Neural progenitor cell (in vitro differentiated cells): ENCODE results near the gene TRIM46. TPM values are rescaled to one million over a fixed set of nuclear protein-coding genes. Genes with fewer than 3 reads are reported as not detected.

Experiments
- DNase-seq: peaks from one replicate; pipeline ENCODE4 v3.0.0-alpha.2; 2016; ENCODE audit warnings: low spot score
- H2AFZ ChIP-seq: fragments of 200-600 bp; sonication (generic); replicated peaks from 2 replicates; pipeline ENCODE4 v1.6.1; 2016; ENCODE audit warnings: antibody characterized with exemption
- H3F3A ChIP-seq: fragments of 200-600 bp; sonication (generic); 2 replicates; pipeline ENCODE4 v1.6.1; 2016; ENCODE audit warnings: antibody characterized with exemption, low read depth
- H3K27ac ChIP-seq: fragments of 200-600 bp; sonication (generic); 2 replicates; pipeline ENCODE4 v1.5.1; 2016; ENCODE audit warnings: mild to moderate bottlenecking
- H3K27me3 ChIP-seq: fragments of 200-600 bp; sonication (generic); 2 replicates; pipeline ENCODE4 v1.6.1; 2016; ENCODE audit warnings: mild to moderate bottlenecking, moderate library complexity
- H3K36me3 ChIP-seq: fragments of 200-600 bp; sonication (generic); 2 replicates; pipeline ENCODE4 v1.5.1; 2016
- H3K4me1 ChIP-seq: fragments of 200-600 bp; sonication (generic); 2 replicates; pipeline ENCODE4 v1.6.1; 2016; ENCODE audit warnings: mixed run types
- H3K4me2 ChIP-seq: fragments of 200-600 bp; sonication (generic); 2 replicates; pipeline ENCODE4 v1.6.1; 2016
- H3K4me3 ChIP-seq: fragments of 200-600 bp; sonication (generic); 2 replicates; pipeline ENCODE4 v1.5.1; 2016
- H3K79me2 ChIP-seq: fragments of 200-600 bp; sonication (generic); 2 replicates; pipeline ENCODE4 v1.6.1; 2016; ENCODE audit warnings: low read depth
- H3K9ac ChIP-seq: fragments of 200-600 bp; sonication (generic); 2 replicates; pipeline ENCODE4 v1.6.1; 2016
- H3K9me3 ChIP-seq: fragments of 200-600 bp; sonication (generic); 2 replicates; pipeline ENCODE4 v1.5.1; 2016; ENCODE audit warnings: low read depth
- H4K20me1 ChIP-seq: fragments of 200-600 bp; sonication (generic); 2 replicates; pipeline ENCODE4 v1.6.1; 2016; ENCODE audit warnings: low read depth
- H3K27ac Mint-ChIP-seq: 3 replicates; pipeline ENCODE4 v1.8.0; 2021; ENCODE audit warnings: mixed read lengths
- H3K27me3 Mint-ChIP-seq: 2 replicates; pipeline ENCODE4 v1.8.0; 2022; ENCODE audit warnings: low read depth, mild to moderate bottlenecking, inconsistent platforms, moderate library complexity, mixed read lengths; ENCODE audit not compliant: insufficient read depth
- H3K36me3 Mint-ChIP-seq: 3 replicates; pipeline ENCODE4 v1.8.0; 2021; ENCODE audit warnings: mixed read lengths
- H3K4me1 Mint-ChIP-seq: 3 replicates; pipeline ENCODE4 v1.8.0; 2021; ENCODE audit warnings: mixed read lengths
- H3K4me3 Mint-ChIP-seq: 3 replicates; pipeline ENCODE4 v1.8.0; 2021; ENCODE audit warnings: mild to moderate bottlenecking, moderate library complexity, mixed read lengths
- H3K9me3 Mint-ChIP-seq: 3 replicates; pipeline ENCODE4 v1.8.0; 2020; ENCODE audit warnings: mixed read lengths
- EZH2 ChIP-seq: fragments of 200-600 bp; sonication (generic); IDR thresholded peaks from 2 replicates; pipeline ENCODE4 v1.6.1; 2017; ENCODE audit warnings: antibody characterized with exemption, mild to moderate bottlenecking, moderate library complexity
- EZH2phosphoT487 ChIP-seq: fragments of 200-600 bp; sonication (generic); IDR thresholded peaks from 2 replicates; pipeline ENCODE4 v1.6.1; 2017; ENCODE audit warnings: antibody characterized with exemption
- total RNA-seq: library from RNA; depleted of rRNA; stranded (reverse); fragments of >200 nt; gene quantifications from 2 replicates; pipeline ENCODE4 v1.2.3, GENCODE V29; 2015; ENCODE audit warnings: low replicate concordance
- TF ChIP-seq, protein P1 (sequence below): fragments of 200-600 bp; sonication (generic); IDR thresholded peaks from 2 replicates; pipeline ENCODE4 v1.5.1; 2017; ENCODE audit warnings: antibody characterized with exemption, mild to moderate bottlenecking

The TRIM46 gene
- total RNA-seq, 1 donor from 2014 or later = 3.9 TPM

DNA sequence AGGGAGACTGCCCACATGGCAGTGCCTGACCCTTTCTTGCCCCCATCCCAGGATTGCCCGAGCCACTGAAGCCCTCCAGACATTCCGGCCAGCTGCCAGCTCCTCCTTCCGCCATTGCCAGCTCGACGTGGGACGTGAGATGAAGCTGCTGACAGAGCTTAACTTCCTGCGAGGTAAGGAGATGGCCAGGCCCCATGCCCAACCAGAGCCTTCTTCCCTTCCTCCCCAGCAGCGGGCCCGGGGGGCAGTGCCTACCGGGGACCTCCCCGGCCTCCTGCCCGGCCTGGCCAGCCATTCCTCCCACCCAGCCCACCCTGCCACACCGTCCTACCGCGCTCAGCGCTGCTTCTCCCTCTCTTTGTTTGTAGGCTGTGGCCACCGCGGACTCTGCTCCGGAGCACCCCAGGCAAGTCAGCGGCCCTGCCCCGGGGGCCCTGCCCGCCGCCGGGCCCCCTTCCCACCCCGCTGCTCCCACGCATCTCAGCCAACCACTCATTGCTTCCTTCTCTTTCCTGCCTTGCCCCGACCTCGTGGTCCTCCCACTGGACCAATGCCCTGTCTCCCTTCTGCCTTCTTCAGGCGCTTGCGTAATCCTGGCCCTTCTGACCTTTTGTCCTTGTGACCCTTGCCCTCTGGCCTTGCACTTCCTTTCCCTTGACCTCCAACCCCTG lies 4.9 kb downstream of the TRIM46 start:
- no peaks in the 10 kb centered on the region for H3K27me3 ChIP-seq
- H4K20me1 ChIP-seq = no peaks in the 10 kb centered on the region
- H3F3A ChIP-seq = peaks cover 29% of the 10 kb centered on the region
- no peak overlapping the region for H3K27ac ChIP-seq
- no peak overlapping the region for H3K4me3 ChIP-seq
- Mint-ChIP-seq H3K27me3 (peaks cover 11% of the 10 kb centered on the region), H3K9me3 (no peaks in the 10 kb centered on the region), H3K4me3 (peak overlapping the region; percentile 14), H3K27ac (no peak overlapping the region), H3K36me3 (peaks cover 21% of the 10 kb centered on the region), H3K4me1 (peaks cover 25% of the 10 kb centered on the region)
- H3K4me1 ChIP-seq = no peaks in the 10 kb centered on the region
- no peaks in the 10 kb centered on the region for H3K36me3 ChIP-seq
- TF ChIP-seq EZH2 (no peak), EZH2phosphoT487 (no peak)
- TF ChIP-seq, protein P1, sequence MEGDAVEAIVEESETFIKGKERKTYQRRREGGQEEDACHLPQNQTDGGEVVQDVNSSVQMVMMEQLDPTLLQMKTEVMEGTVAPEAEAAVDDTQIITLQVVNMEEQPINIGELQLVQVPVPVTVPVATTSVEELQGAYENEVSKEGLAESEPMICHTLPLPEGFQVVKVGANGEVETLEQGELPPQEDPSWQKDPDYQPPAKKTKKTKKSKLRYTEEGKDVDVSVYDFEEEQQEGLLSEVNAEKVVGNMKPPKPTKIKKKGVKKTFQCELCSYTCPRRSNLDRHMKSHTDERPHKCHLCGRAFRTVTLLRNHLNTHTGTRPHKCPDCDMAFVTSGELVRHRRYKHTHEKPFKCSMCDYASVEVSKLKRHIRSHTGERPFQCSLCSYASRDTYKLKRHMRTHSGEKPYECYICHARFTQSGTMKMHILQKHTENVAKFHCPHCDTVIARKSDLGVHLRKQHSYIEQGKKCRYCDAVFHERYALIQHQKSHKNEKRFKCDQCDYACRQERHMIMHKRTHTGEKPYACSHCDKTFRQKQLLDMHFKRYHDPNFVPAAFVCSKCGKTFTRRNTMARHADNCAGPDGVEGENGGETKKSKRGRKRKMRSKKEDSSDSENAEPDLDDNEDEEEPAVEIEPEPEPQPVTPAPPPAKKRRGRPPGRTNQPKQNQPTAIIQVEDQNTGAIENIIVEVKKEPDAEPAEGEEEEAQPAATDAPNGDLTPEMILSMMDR = no peak
- H3K4me2 ChIP-seq = no peak overlapping the region
- peaks cover 8% of the 10 kb centered on the region for H3K79me2 ChIP-seq
- H3K9ac ChIP-seq = no peak overlapping the region
- H3K9me3 ChIP-seq = no peaks in the 10 kb centered on the region
- no peak overlapping the region for H2AFZ ChIP-seq
- DNase-seq = no peak

DNA sequence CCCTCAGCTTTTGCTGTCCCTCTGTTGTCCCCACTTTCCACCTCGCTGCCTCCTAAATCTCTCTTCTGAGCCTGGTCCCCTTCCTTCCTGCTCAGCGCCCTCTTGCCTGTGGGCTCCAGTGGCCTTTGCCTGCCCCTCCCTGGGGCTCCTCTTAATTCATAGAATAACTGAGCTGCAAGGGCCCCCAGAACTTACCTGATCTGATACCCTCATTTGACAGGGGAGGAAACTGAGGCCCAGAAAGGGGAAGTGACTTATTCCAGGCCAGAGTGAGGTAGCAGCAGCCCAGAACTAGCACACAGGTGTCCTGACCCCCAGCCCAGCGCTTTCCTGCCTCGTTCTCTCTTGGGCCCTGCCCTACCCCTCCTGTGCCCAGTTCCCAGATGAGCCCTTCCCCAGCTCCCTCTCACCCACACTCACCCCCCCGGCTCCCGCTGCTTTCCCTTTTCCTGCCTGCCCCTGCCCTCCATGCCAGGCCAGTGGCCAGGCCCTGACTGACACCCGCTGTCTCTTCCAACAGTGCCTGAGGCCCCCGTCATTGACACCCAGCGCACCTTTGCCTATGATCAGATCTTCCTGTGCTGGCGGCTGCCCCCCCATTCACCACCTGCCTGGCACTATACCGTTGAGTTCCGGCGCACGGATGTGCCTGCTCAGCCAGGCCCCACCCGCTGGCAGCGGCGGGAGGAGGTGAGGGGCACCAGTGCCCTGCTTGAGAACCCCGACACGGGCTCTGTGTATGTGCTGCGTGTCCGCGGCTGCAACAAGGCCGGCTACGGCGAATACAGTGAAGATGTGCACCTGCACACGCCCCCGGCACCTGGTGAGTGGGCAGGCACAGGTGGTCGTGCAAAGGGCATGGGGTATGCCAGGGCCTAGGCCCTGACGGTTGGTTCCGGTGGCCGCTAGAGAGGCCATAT lies 5.7 kb downstream of the TRIM46 start:
- Histone ChIP-seq H2AFZ (no peak overlapping the region), H3K9ac (no peak overlapping the region), H3K4me3 (no peak overlapping the region), H3F3A (peaks cover 21% of the 10 kb centered on the region), H3K79me2 (peaks cover 8% of the 10 kb centered on the region), H3K27ac (no peak overlapping the region), H3K36me3 (no peaks in the 10 kb centered on the region), H3K9me3 (no peaks in the 10 kb centered on the region), H3K4me2 (no peak overlapping the region), H3K4me1 (no peaks in the 10 kb centered on the region), H4K20me1 (no peaks in the 10 kb centered on the region), H3K27me3 (no peaks in the 10 kb centered on the region)
- Mint-ChIP-seq H3K4me3 (peak overlapping the region; percentile 14), H3K9me3 (no peaks in the 10 kb centered on the region), H3K27ac (no peak overlapping the region), H3K36me3 (peaks cover 22% of the 10 kb centered on the region), H3K4me1 (peaks cover 22% of the 10 kb centered on the region), H3K27me3 (peaks cover 8% of the 10 kb centered on the region)
- DNase-seq = no peak
- TF ChIP-seq EZH2phosphoT487 = no peak
- TF ChIP-seq EZH2 = no peak
- TF ChIP-seq, protein P1 = no peak

DNA sequence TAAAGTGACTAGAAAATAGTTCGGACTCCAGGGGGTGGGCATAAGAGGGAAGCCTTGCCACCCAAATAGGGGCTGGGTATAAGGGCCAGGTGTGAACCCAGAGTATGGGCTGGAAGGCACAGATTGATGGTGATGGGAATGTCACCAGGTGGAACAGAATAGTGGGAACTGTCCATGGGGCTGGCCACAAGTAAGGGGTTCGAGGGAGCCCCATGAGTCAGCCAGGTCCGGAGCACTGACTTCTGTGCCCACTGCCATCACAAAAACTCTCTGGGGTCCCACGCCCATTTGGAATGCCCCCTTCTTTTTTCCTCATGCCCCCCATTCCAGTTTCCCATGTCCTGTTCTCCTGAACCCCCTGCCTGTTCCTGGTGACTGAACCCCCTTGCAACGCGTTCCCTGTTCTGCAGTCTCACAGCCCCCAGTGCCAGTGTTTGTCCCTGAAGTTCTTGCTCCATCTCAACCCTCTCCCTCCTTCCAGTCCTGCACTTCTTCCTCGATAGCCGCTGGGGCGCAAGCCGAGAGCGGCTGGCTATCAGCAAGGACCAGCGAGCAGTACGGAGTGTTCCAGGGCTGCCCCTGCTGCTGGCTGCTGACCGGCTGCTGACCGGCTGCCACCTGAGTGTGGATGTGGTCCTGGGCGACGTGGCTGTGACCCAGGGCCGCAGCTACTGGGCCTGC lies 7.9 kb downstream of the TRIM46 start:
- no peak overlapping the region for H2AFZ ChIP-seq
- H3K27me3 Mint-ChIP-seq = peaks cover 4% of the 10 kb centered on the region
- no peaks in the 10 kb centered on the region for H4K20me1 ChIP-seq
- H3K4me3 Mint-ChIP-seq = no peak overlapping the region
- H3K4me1 ChIP-seq = peaks cover 5% of the 10 kb centered on the region
- no peaks in the 10 kb centered on the region for H3K9me3 Mint-ChIP-seq
- peaks cover 9% of the 10 kb centered on the region for H3K4me1 Mint-ChIP-seq
- H3K27ac ChIP-seq = no peak overlapping the region
- H3F3A ChIP-seq = no peaks in the 10 kb centered on the region
- H3K4me3 ChIP-seq = no peak overlapping the region
- no peak overlapping the region for H3K9ac ChIP-seq
- no peak overlapping the region for H3K4me2 ChIP-seq
- no peak for DNase-seq
- H3K9me3 ChIP-seq = no peaks in the 10 kb centered on the region
- H3K36me3 ChIP-seq = no peaks in the 10 kb centered on the region
- TF ChIP-seq, protein P1 = no peak
- TF ChIP-seq EZH2 (no peak), EZH2phosphoT487 (no peak)
- peak overlapping the region; percentile 25 for H3K27ac Mint-ChIP-seq
- H3K27me3 ChIP-seq = no peaks in the 10 kb centered on the region
- H3K79me2 ChIP-seq = no peaks in the 10 kb centered on the region
- H3K36me3 Mint-ChIP-seq = peaks cover 20% of the 10 kb centered on the region
